Heart left ventricle (tissue), 13 donors: ENCODE results near the gene PAQR6.

Source experiments
- CTCF ChIP-seq, 12 donors: fragments of 200-600 bp; sonication (generic) in 4 of 12; IDR thresholded peaks; one replicate each; pipeline versions ENCODE4 v1.5.0 to v1.8.0; 2018 to 2022; ENCODE audit warnings: antibody characterized with exemption in 12 of 12, mild to moderate bottlenecking in 5 of 12
- POLR2A ChIP-seq, 2 donors: fragments of 450-650 bp; IDR thresholded peaks; one replicate each; pipeline ENCODE4 v1.6.1; 2017; ENCODE audit warnings: antibody characterized with exemption in 2 of 2, mild to moderate bottlenecking in 2 of 2, moderate library complexity in 2 of 2
- donor health status: ischemic (EF 13 %, LVEDD 7.1; RV severe dilation, severe dysfunction).
- donor health status: DM: no; HTN: yes; CAD: no.
- donor health status: DM: no; HTN: no; CAD: no.
- donor health status: ischemic (EF 25% LVEDD 6.9; RV normal size, moderate dysfunction).
- donor health status: ischemic (EF 25% LVEDD 5.7; RV mildly dilated, moderate dysfunction).
- donor health status: ischemic (EF 35%, LVEDD 5.7; RV mildly dilated, moderate dysfunction).
- donor health status: nonischemic (EF 11% LVEDD 7.7; RV severe dilation, severe dysfunction).
- donor health status: DM: yes; HTN: yes; CAD: no.
- donor health status: PGD.
- donor health status: ischemic (EF 29% LVEDD 5.4; RV normal size, mild dysfunction).
- donor health status: nonischemic (EF 23%, LVEDD 6.1; RV moderate dilation, normal function).

DNA sequence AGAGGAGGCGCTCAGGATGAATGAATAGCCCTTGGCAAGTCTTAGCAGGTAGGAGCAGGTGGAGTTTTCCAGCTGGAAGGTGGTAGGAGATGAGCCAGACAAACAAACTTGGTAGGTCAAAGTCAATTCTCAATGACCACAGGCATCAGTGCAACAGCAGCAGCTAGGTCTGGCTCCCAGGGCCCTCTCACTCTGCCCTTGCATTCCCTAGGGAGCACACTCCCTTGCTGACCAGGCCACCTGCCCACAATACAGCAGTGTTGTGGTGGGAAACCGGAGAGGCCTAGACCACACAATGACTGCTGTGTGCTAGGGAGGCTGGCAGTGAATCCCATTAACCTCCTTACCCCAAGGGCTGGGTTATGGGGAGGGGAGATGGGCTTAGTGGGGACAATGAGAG, 13.0 kb upstream of the PAQR6 start:
- TF ChIP-seq CTCF (IDR thresholded peaks at IDR 0.05) (no peak), POLR2A (IDR thresholded peaks at IDR 0.05) (no peak)
